Gastrocnemius medialis (tissue), 4 donors: ENCODE results near the gene C12orf42. TPM values are rescaled to one million over a fixed set of nuclear protein-coding genes. Genes with fewer than 3 reads are reported as not detected.

Experiments
- ATAC-seq, 2 donors: fragments of 150-250 bp; one replicate each; pipeline ENCODE4 v1.9.1; 2016
- DNase-seq, 2 donors: peaks; one replicate each; pipeline ENCODE4 v3.0.0-alpha.2; 2019
- H3K27ac ChIP-seq, 4 donors: fragments of 200-600 bp; sonication (generic); 1 replicate in 1 of 4; 2 replicates in 3 of 4; pipeline ENCODE4 v1.5.1; 2016 to 2018; ENCODE audit warnings: mild to moderate bottlenecking in 2 of 4, moderate library complexity in 1 of 4
- H3K27me3 ChIP-seq, 3 donors: fragments of 200-600 bp; sonication (generic) in 2 of 3; 1 replicate in 1 of 3; 2 replicates in 2 of 3; pipeline versions ENCODE4 v1.5.1 to v1.6.0; 2016 to 2019; ENCODE audit warnings: mild to moderate bottlenecking in 1 of 3, moderate library complexity in 1 of 3
- H3K36me3 ChIP-seq, 2 donors: fragments of 200-600 bp; sonication (generic) in 1 of 2; one replicate each; pipeline ENCODE4 v1.5.1; 2017 to 2018
- H3K4me1 ChIP-seq, 2 donors: fragments of 200-600 bp; sonication (generic) in 1 of 2; one replicate each; pipeline ENCODE4 v1.5.1; 2016 to 2017; ENCODE audit warnings: mild to moderate bottlenecking in 2 of 2
- H3K4me3 ChIP-seq, 4 donors: fragments of 200-600 bp; sonication (generic) in 3 of 4; 1 replicate in 1 of 4; 2 replicates in 3 of 4; pipeline ENCODE4 v1.5.1; 2016 to 2019; ENCODE audit warnings: mild to moderate bottlenecking in 2 of 4
- H3K9me3 ChIP-seq, 3 donors: fragments of 200-600 bp; sonication (generic) in 2 of 3; 1 replicate in 1 of 3; 2 replicates in 2 of 3; pipeline ENCODE4 v1.5.1; 2016 to 2019
- POLR2A ChIP-seq, 2 donors: fragments of 450-650 bp; IDR thresholded peaks; one replicate each; pipeline ENCODE4 v1.6.1; 2017; ENCODE audit warnings: antibody characterized with exemption in 2 of 2, mild to moderate bottlenecking in 2 of 2, moderate library complexity in 2 of 2
- in situ Hi-C, 4 donors: fragments of 200-750 bp; cut with MboI; loops; one replicate each; pipeline versions ENCODE4 v1.15.0 to v1.8.0; 2017; ENCODE audit warnings: low sequenced_read_pairs in 4 of 4
- intact Hi-C: fragments of 100-400 bp; cut with DNase I; formaldehyde crosslinking; loops from one replicate; pipeline ENCODE4 v1.15.1; 2023; ENCODE audit warnings: low total_unique reads
- total RNA-seq, 4 donors: library from RNA; depleted of rRNA; stranded (reverse); fragments of >200 nt; gene quantifications; one replicate each; pipeline versions ENCODE4 v1.1.0 to v1.2.3, GENCODE V29; 2016
- TF ChIP-seq, protein P1 (sequence below), 5 experiments: fragments of 450-650 bp in 3 of 5; fragments of 200-600 bp in 2 of 5; sonication (generic) in 2 of 5; IDR thresholded peaks in 4 of 5; conservative IDR thresholded peaks in 1 of 5; 1 replicate in 4 of 5; 2 replicates in 1 of 5; pipeline ENCODE4 v1.5.1; 2016 to 2019; ENCODE audit warnings: antibody characterized with exemption in 5 of 5, mild to moderate bottlenecking in 3 of 5, moderate library complexity in 3 of 5

C12orf42 gene
- total RNA-seq, 4 donors from 2014 or later, result not detected

- Histone ChIP-seq H3K4me3 (no peak overlapping the region), H3K36me3 (no peaks in the 10 kb centered on the region), H3K4me1 (no peaks in the 10 kb centered on the region), H3K27ac (no peak overlapping the region), H3K9me3 (no peaks in the 10 kb centered on the region), H3K27me3 (no peaks in the 10 kb centered on the region)
- TF ChIP-seq POLR2A (IDR thresholded peaks at IDR 0.05), result no peak
- TF ChIP-seq, protein P1, sequence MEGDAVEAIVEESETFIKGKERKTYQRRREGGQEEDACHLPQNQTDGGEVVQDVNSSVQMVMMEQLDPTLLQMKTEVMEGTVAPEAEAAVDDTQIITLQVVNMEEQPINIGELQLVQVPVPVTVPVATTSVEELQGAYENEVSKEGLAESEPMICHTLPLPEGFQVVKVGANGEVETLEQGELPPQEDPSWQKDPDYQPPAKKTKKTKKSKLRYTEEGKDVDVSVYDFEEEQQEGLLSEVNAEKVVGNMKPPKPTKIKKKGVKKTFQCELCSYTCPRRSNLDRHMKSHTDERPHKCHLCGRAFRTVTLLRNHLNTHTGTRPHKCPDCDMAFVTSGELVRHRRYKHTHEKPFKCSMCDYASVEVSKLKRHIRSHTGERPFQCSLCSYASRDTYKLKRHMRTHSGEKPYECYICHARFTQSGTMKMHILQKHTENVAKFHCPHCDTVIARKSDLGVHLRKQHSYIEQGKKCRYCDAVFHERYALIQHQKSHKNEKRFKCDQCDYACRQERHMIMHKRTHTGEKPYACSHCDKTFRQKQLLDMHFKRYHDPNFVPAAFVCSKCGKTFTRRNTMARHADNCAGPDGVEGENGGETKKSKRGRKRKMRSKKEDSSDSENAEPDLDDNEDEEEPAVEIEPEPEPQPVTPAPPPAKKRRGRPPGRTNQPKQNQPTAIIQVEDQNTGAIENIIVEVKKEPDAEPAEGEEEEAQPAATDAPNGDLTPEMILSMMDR (IDR thresholded peaks at IDR 0.05 in 4 of 5, conservative IDR thresholded peaks at IDR 0.05 in 1 of 5), result no peak
- ATAC-seq (no peak), DNase-seq (no peak)
- intact Hi-C loops, result no loop called here
- in situ Hi-C loops, result no loop called here
These were observed 26.0 kb downstream of the C12orf42 start for GRCh38 chr12:103469719-103470118.

DNA sequence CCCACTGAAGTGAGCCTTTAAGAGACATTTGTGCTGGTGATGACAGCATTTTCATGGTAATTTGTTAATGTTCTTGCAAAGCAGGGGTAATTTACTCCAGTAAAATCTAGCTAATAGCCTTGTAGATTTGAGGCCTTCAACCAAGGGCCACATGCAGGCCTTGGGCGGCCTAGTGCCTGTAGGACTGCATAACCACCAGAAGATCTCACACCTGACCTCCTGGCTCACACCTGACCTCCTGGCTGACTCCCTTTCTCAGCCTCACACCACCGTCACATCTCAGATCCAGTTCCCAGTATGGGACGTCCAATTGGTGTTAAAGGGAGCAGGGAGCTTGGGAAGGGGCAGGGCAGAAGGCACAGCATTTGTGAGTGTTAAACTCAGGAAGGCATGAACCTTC lies 26.9 kb downstream of the C12orf42 start:
- Histone ChIP-seq H3K36me3 (no peaks in the 10 kb centered on the region), H3K27me3 (no peaks in the 10 kb centered on the region), H3K4me3 (no peak overlapping the region), H3K4me1 (no peaks in the 10 kb centered on the region), H3K9me3 (no peaks in the 10 kb centered on the region), H3K27ac (no peak overlapping the region)
- TF ChIP-seq, protein P1 (IDR thresholded peaks at IDR 0.05 in 4 of 5, conservative IDR thresholded peaks at IDR 0.05 in 1 of 5), result no peak
- TF ChIP-seq POLR2A (IDR thresholded peaks at IDR 0.05), result no peak
- ATAC-seq (no peak), DNase-seq (no peak)
- intact Hi-C loops, result no loop called here
- in situ Hi-C loops, result no loop called here

GRCh38 chr12:103462675-103463074 lies 33.1 kb downstream of the C12orf42 start:
- Histone ChIP-seq H3K27me3 (no peaks in the 10 kb centered on the region), H3K4me3 (no peak overlapping the region), H3K36me3 (no peaks in the 10 kb centered on the region), H3K27ac (no peak overlapping the region), H3K9me3 (no peaks in the 10 kb centered on the region), H3K4me1 (no peaks in the 10 kb centered on the region)
- in situ Hi-C loops (no loop called here), intact Hi-C loops (no loop called here)
- ATAC-seq, result no peak
- TF ChIP-seq, protein P1 (IDR thresholded peaks at IDR 0.05 in 4 of 5, conservative IDR thresholded peaks at IDR 0.05 in 1 of 5), result no peak
- no peak for TF ChIP-seq POLR2A (IDR thresholded peaks at IDR 0.05)
- no peak for DNase-seq

GRCh38 chr12:103457471-103457870 lies 38.3 kb downstream of the C12orf42 start:
- H3K4me3 ChIP-seq, result no peak overlapping the region
- H3K27ac ChIP-seq, result no peak overlapping the region
- in situ Hi-C loops (no loop called here), intact Hi-C loops (no loop called here)
- no peaks in the 10 kb centered on the region for H3K9me3 ChIP-seq
- no peaks in the 10 kb centered on the region for H3K4me1 ChIP-seq
- H3K36me3 ChIP-seq, result no peaks in the 10 kb centered on the region
- no peaks in the 10 kb centered on the region for H3K27me3 ChIP-seq
- ATAC-seq (no peak), DNase-seq (no peak)
- no peak for TF ChIP-seq POLR2A (IDR thresholded peaks at IDR 0.05)
- TF ChIP-seq, protein P1 (IDR thresholded peaks at IDR 0.05 in 4 of 5, conservative IDR thresholded peaks at IDR 0.05 in 1 of 5), result no peak

DNA sequence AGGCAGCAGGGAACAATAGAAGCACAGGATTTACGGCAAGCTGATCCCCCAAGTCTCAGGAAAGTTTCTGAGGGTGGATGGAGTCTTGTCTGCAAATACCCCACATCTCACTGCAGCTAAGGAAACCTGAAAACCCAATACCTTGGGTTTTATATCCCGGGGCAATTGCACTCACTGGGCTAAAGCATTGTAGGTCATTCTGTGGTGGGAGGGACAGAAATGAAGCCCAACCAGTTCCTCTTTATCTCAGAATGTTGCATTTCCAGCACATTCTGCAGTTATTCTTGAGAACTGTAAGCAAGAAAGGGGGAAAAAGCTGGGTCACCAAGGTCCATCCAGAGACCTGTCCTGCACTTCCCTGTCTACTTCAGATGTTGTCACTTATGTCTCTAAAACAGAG lies 39.8 kb downstream of the C12orf42 start:
- intact Hi-C loops (no loop called here), in situ Hi-C loops (no loop called here)
- Histone ChIP-seq H3K4me1 (no peaks in the 10 kb centered on the region), H3K27ac (no peak overlapping the region), H3K4me3 (no peak overlapping the region), H3K27me3 (no peaks in the 10 kb centered on the region), H3K36me3 (no peaks in the 10 kb centered on the region), H3K9me3 (no peaks in the 10 kb centered on the region)
- no peak for TF ChIP-seq POLR2A (IDR thresholded peaks at IDR 0.05)
- TF ChIP-seq, protein P1 (IDR thresholded peaks at IDR 0.05 in 4 of 5, conservative IDR thresholded peaks at IDR 0.05 in 1 of 5), result no peak
- DNase-seq, result no peak
- no peak for ATAC-seq
